ENCODE data around the gene COX20. TPM values are rescaled to one million over a fixed set of nuclear protein-coding genes. Genes with fewer than 3 reads are reported as not detected.

COX20 gene
- total and polyA plus RNA-seq, 9 donors, result 25.2 to 107 (median 37.7) TPM

DNA sequence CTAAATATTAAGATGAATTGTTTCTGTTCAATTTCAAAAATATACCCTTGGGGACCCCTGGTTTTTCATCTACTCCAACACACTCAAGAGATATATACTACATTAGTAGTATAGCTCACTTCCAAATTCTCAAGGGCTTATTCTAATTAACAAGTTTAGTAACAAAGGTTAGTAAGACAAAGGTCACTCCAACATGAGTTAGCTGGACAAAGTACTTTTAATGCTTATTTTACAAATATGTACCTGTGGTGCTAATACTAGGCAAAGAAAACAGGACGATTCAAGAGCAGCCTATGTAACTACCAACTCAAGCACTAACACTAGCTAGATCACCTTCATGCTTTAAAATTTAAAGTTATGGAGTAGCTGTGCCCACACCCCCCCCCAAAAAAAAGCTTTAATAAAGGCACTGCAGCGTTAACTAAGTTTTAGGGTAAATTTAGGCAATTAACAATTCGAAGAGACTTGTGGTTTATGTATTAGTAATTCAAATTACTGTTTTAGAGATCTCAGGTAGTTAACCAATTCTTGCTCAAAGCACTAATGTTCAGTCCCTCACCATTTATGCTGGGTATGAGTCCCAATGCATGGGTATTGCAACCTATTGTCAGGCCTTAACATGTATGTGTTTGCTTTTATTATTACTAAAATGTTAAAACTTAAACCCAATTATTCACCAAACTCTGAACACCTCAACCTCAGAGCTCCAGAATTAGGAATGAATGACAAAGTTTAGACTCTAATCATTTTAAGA is 14.8 kb downstream of the COX20 start:
- Histone ChIP-seq H3K27me3 (no peaks in the 10 kb centered on the region), H3K4me1 (ENCODE audit: insufficient read depth) (no peaks in the 10 kb centered on the region), H3K27ac (no peak overlapping the region), H3K9me3 (no peaks in the 10 kb centered on the region), H3K36me3 (no peaks in the 10 kb centered on the region), H3K4me3 (no peak overlapping the region)
- intact Hi-C loops (cut with DNase I), result no loop called here
- WGBS, 3 donors, result 67 to 80% (median 76%) methylated on average over 3 of the region's 3 CpGs
- DNase-seq, result no peak
- TF ChIP-seq CTCF (IDR thresholded peaks at IDR 0.05) (no peak), EP300 (IDR thresholded peaks at IDR 0.05) (no peak), POLR2A (IDR thresholded peaks at IDR 0.05) (no peak)

- Histone ChIP-seq H3K27me3 (no peaks in the 10 kb centered on the region), H3K9me3 (no peaks in the 10 kb centered on the region), H3K36me3 (no peaks in the 10 kb centered on the region), H3K27ac (no peak overlapping the region), H3K4me3 (no peak overlapping the region), H3K4me1 (ENCODE audit: insufficient read depth) (no peaks in the 10 kb centered on the region)
- TF ChIP-seq CTCF (IDR thresholded peaks at IDR 0.05), result no peak
- TF ChIP-seq EP300 (IDR thresholded peaks at IDR 0.05), result no peak
- no peak for TF ChIP-seq POLR2A (IDR thresholded peaks at IDR 0.05)
- intact Hi-C loops (cut with DNase I), result no loop called here
- 96 to 100% (median 99%) methylated on average over 2 of the region's 2 CpGs for WGBS, 3 donors
- DNase-seq, result no peak
These were observed 15.4 kb downstream of the COX20 start for GRCh38 chr1:244850896-244851295.

GRCh38 chr1:244851546-244852231 is 16.2 kb downstream of the COX20 start:
- H3K4me3 ChIP-seq, result no peak overlapping the region
- H3K36me3 ChIP-seq, result no peaks in the 10 kb centered on the region
- H3K4me1 ChIP-seq (ENCODE audit: insufficient read depth), result no peaks in the 10 kb centered on the region
- no peaks in the 10 kb centered on the region for H3K9me3 ChIP-seq
- intact Hi-C loops (cut with DNase I), result no loop called here
- no peaks in the 10 kb centered on the region for H3K27me3 ChIP-seq
- WGBS, 3 donors, result 82 to 84% (median 84%) methylated on average over 4 of the region's 4 CpGs
- H3K27ac ChIP-seq, result no peak overlapping the region
- TF ChIP-seq POLR2A (IDR thresholded peaks at IDR 0.05), result no peak
- TF ChIP-seq CTCF (IDR thresholded peaks at IDR 0.05), result no peak
- TF ChIP-seq EP300 (IDR thresholded peaks at IDR 0.05), result no peak
- no peak for DNase-seq

- 89 to 96% (median 94%) methylated on average over 1 of the region's 1 CpG for WGBS, 3 donors
- Histone ChIP-seq H3K9me3 (no peaks in the 10 kb centered on the region), H3K36me3 (no peaks in the 10 kb centered on the region), H3K27ac (no peak overlapping the region), H3K27me3 (no peaks in the 10 kb centered on the region), H3K4me3 (no peak overlapping the region), H3K4me1 (ENCODE audit: insufficient read depth) (no peaks in the 10 kb centered on the region)
- TF ChIP-seq POLR2A (IDR thresholded peaks at IDR 0.05) (no peak), CTCF (IDR thresholded peaks at IDR 0.05) (no peak), EP300 (IDR thresholded peaks at IDR 0.05) (no peak)
- DNase-seq, result no peak
- intact Hi-C loops (cut with DNase I), result no loop called here
These were observed 17.2 kb downstream of the COX20 start for GRCh38 chr1:244852694-244853093.

Data from ovary (tissue), 9 donors.